HL-60 (cell line): ENCODE measurements around the gene TBX3.

Source experiments
- DNase-seq, 2 experiments: peaks; one replicate each; pipeline ENCODE4 v3.0.0-alpha.2; 2010 to 2020; ENCODE audit warnings: low read depth in 1 of 2, low spot score in 1 of 2
- H3K27ac ChIP-seq: fragments of 250-450 bp; sonication (Bioruptor Pico); replicated peaks from 2 replicates; pipeline ENCODE4 v1.5.1; 2020; ENCODE audit warnings: mild to moderate bottlenecking, moderate library complexity
- H3K27me3 ChIP-seq: fragments of 250-450 bp; sonication (Bioruptor Pico); 2 replicates; pipeline ENCODE4 v1.5.1; 2021; ENCODE audit warnings: mild to moderate bottlenecking, moderate library complexity; ENCODE audit not compliant: insufficient read depth, poor library complexity, severe bottlenecking
- H3K4me3 ChIP-seq: replicated peaks from 2 replicates; pipeline ENCODE4 v1.5.1; 2011; ENCODE audit warnings: mild to moderate bottlenecking, control low read depth, low read length; ENCODE audit not compliant: insufficient read depth
- CTCF ChIP-seq: IDR thresholded peaks from one replicate; pipeline ENCODE4 v1.5.1; 2011; ENCODE audit warnings: low read length, control low read depth, inconsistent platforms; ENCODE audit not compliant: insufficient read depth
- GABPA ChIP-seq: IDR thresholded peaks from 2 replicates; pipeline ENCODE4 v1.6.1; 2012; ENCODE audit warnings: low read depth
- POLR2AphosphoS5 ChIP-seq: IDR thresholded peaks from 2 replicates; pipeline ENCODE4 v1.6.1; 2012; ENCODE audit warnings: low read depth
- REST ChIP-seq: IDR thresholded peaks from 2 replicates; pipeline ENCODE4 v1.6.1; 2012; ENCODE audit warnings: low read depth; ENCODE audit not compliant: insufficient replicate concordance
- SPI1 ChIP-seq: IDR thresholded peaks from 2 replicates; pipeline ENCODE4 v1.6.1; 2012; ENCODE audit warnings: low read depth, mild to moderate bottlenecking, borderline replicate concordance

Gene TBX3

GRCh38 chr12:114686773-114687500 is 3.0 kb upstream of the TBX3 start:
- H3K27me3 ChIP-seq = peaks cover 73% of the 10 kb centered on the region

GRCh38 chr12:114686426-114686772 is 2.4 kb upstream of the TBX3 start:
- no peak overlapping the region for H3K4me3 ChIP-seq
- no peak for DNase-seq
- no peak overlapping the region for H3K27ac ChIP-seq
- H3K27me3 ChIP-seq = peaks cover 73% of the 10 kb centered on the region
- TF ChIP-seq GABPA (no peak), REST (no peak), SPI1 (no peak), POLR2AphosphoS5 (no peak), CTCF (no peak)

More at GRCh38 chr12:114686773-114687500, 3.0 kb upstream of the TBX3 start:
- H3K4me3 ChIP-seq = no peak overlapping the region
- no peak for DNase-seq
- no peak for TF ChIP-seq SPI1
- no peak for TF ChIP-seq POLR2AphosphoS5
- TF ChIP-seq CTCF = no peak
- TF ChIP-seq GABPA = no peak
- TF ChIP-seq REST = no peak
- H3K27ac ChIP-seq = no peak overlapping the region

GRCh38 chr12:114685869-114686268 is 1.9 kb upstream of the TBX3 start:
- TF ChIP-seq GABPA = no peak
- TF ChIP-seq CTCF = no peak
- no peak for TF ChIP-seq POLR2AphosphoS5
- TF ChIP-seq SPI1 = no peak
- no peak for TF ChIP-seq REST
- Histone ChIP-seq H3K4me3 (no peak overlapping the region), H3K27me3 (peaks cover 72% of the 10 kb centered on the region), H3K27ac (no peak overlapping the region)
- DNase-seq = no peak
